ENCODE results near the gene DRD2.

Gene DRD2

DNA sequence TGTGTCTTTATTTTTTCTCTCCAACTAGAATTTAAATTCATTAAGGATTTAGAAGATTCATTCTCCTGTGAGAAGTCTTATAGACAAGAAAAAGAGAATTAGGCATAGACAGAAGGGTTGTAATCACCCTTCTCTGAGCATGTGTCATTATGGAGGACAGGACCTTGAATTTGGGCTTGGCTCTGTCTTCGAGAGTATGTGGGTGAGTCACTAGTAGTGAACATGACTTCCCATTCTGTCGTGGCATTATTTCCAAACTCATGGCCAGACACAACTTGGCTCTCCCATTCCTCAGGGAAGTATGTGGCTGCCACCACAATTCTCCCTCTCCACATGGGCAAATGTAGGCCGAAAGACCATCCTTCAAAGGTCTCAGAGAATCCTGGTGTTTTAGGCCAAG is 101.9 kb downstream of the DRD2 start:
- TF ChIP-seq EZH2 (optimal IDR thresholded peaks at IDR 0.05; ENCODE audit: low read depth, low read length) (no peak), CTCF (IDR thresholded peaks at IDR 0.05; ENCODE audit: low read length) (no peak), EZH2phosphoT487 (IDR thresholded peaks at IDR 0.05; ENCODE audit: low read length) (no peak)
- Histone ChIP-seq H3K79me2 (ENCODE audit: low read length) (no peaks in the 10 kb centered on the region), H3K27ac (ENCODE audit: low read length) (no peak overlapping the region)

DNA sequence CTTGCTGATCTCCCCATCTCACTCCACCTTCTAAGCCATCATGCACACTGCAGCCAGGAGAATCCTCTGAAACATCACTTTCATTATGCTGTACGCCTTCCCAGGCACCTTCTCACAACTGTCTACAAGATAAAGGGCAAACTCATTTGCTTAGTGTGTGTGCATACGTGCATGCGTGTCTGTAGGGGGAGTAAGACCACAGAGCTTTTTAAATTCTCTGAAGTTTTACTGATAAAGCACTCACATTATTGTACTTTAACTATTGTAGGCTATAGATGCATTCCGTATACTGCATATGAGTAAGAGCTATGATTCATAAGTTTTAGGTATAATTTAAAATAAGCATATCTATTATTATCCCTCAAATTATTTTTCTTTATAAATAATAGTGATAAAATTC is 102.9 kb downstream of the DRD2 start:
- H3K36me3 ChIP-seq (replicated peaks; ENCODE audit: insufficient read depth, low read length) = no peaks in the 10 kb centered on the region
- no peaks in the 10 kb centered on the region for H3K9me2 ChIP-seq (replicated peaks; ENCODE audit: insufficient read depth, low read length)
- no peaks in the 10 kb centered on the region for H3K79me2 ChIP-seq (ENCODE audit: low read length)
- no peaks in the 10 kb centered on the region for H3K27me3 ChIP-seq (replicated peaks; ENCODE audit: insufficient read depth, low read length)
- H3K9ac ChIP-seq (ENCODE audit: low read length) = no peak overlapping the region
- H3F3A ChIP-seq (ENCODE audit: insufficient read depth, low read length) = no peaks in the 10 kb centered on the region
- no peaks in the 10 kb centered on the region for H3K9me3 ChIP-seq (replicated peaks; ENCODE audit: insufficient read depth, low read length)
- no peaks in the 10 kb centered on the region for H3K4me1 ChIP-seq (ENCODE audit: low read length)
- no peak overlapping the region for H3K27ac ChIP-seq (ENCODE audit: low read length)
- TF ChIP-seq EZH2phosphoT487 (IDR thresholded peaks at IDR 0.05; ENCODE audit: low read length) (no peak), EZH2 (optimal IDR thresholded peaks at IDR 0.05; ENCODE audit: low read depth, low read length) (no peak)
- H3K4me3 ChIP-seq (ENCODE audit: low read length) = no peak overlapping the region
- no peak overlapping the region for H2AFZ ChIP-seq (ENCODE audit: low read length)
- no peaks in the 10 kb centered on the region for H4K20me1 ChIP-seq (ENCODE audit: insufficient read depth, low read length)
- DNase-seq = no peak
- no peak overlapping the region for H3K4me2 ChIP-seq (ENCODE audit: low read depth, low read length)

More for the DNA sequence above, 101.9 kb downstream of the DRD2 start:
- no peak for DNase-seq
- Histone ChIP-seq H3K9me3 (replicated peaks; ENCODE audit: insufficient read depth, low read length) (no peaks in the 10 kb centered on the region), H3K27me3 (replicated peaks; ENCODE audit: insufficient read depth, low read length) (no peaks in the 10 kb centered on the region), H3K9me2 (replicated peaks; ENCODE audit: insufficient read depth, low read length) (no peaks in the 10 kb centered on the region), H3F3A (ENCODE audit: insufficient read depth, low read length) (no peaks in the 10 kb centered on the region), H3K4me2 (ENCODE audit: low read depth, low read length) (no peak overlapping the region), H3K36me3 (replicated peaks; ENCODE audit: insufficient read depth, low read length) (no peaks in the 10 kb centered on the region), H4K20me1 (ENCODE audit: insufficient read depth, low read length) (no peaks in the 10 kb centered on the region), H2AFZ (ENCODE audit: low read length) (no peak overlapping the region), H3K9ac (ENCODE audit: low read length) (no peak overlapping the region), H3K4me3 (ENCODE audit: low read length) (no peak overlapping the region), H3K4me1 (ENCODE audit: low read length) (no peaks in the 10 kb centered on the region)

DNA sequence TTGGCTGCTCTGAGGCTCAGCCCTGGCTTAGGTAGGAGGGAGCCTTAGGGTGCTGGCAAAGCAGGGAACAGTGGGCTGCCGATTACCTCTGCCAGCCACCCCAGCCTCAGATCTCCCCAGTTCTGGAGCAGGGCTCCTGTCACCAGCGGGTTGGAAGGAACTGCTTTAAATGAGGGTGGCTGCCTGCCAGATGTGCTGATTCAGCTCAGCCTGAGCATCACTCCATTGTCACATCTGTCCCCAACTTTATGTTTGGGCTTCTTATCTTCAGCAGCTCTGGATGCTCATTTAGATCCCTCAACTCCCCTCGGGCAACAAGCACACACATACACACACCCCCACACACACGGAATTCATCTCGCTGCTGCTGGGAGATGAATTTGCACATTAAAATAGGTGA is 104.6 kb downstream of the DRD2 start:
- Histone ChIP-seq H3K9me3 (replicated peaks; ENCODE audit: insufficient read depth, low read length) (no peaks in the 10 kb centered on the region), H3K27me3 (replicated peaks; ENCODE audit: insufficient read depth, low read length) (no peaks in the 10 kb centered on the region), H3F3A (ENCODE audit: insufficient read depth, low read length) (no peaks in the 10 kb centered on the region), H3K9me2 (replicated peaks; ENCODE audit: insufficient read depth, low read length) (no peaks in the 10 kb centered on the region), H3K36me3 (replicated peaks; ENCODE audit: insufficient read depth, low read length) (no peaks in the 10 kb centered on the region), H3K4me3 (ENCODE audit: low read length) (no peak overlapping the region), H3K27ac (ENCODE audit: low read length) (no peak overlapping the region), H2AFZ (ENCODE audit: low read length) (no peak overlapping the region), H3K79me2 (ENCODE audit: low read length) (no peaks in the 10 kb centered on the region), H3K4me1 (ENCODE audit: low read length) (no peaks in the 10 kb centered on the region), H3K4me2 (ENCODE audit: low read depth, low read length) (no peak overlapping the region), H3K9ac (ENCODE audit: low read length) (no peak overlapping the region), H4K20me1 (ENCODE audit: insufficient read depth, low read length) (no peaks in the 10 kb centered on the region)
- DNase-seq = no peak
- TF ChIP-seq EZH2phosphoT487 (IDR thresholded peaks at IDR 0.05; ENCODE audit: low read length) = no peak
- no peak for TF ChIP-seq EZH2 (optimal IDR thresholded peaks at IDR 0.05; ENCODE audit: low read depth, low read length)
- TF ChIP-seq CTCF (IDR thresholded peaks at IDR 0.05; ENCODE audit: low read length) = no peak

GRCh38 chr11:113369411-113369810 is 105.8 kb downstream of the DRD2 start:
- Histone ChIP-seq H3K27ac (ENCODE audit: low read length) (no peak overlapping the region), H3K4me3 (ENCODE audit: low read length) (no peak overlapping the region), H4K20me1 (ENCODE audit: insufficient read depth, low read length) (no peaks in the 10 kb centered on the region), H3K27me3 (replicated peaks; ENCODE audit: insufficient read depth, low read length) (no peaks in the 10 kb centered on the region), H3F3A (ENCODE audit: insufficient read depth, low read length) (no peaks in the 10 kb centered on the region), H3K9ac (ENCODE audit: low read length) (no peak overlapping the region), H3K79me2 (ENCODE audit: low read length) (no peaks in the 10 kb centered on the region), H2AFZ (ENCODE audit: low read length) (no peak overlapping the region), H3K4me1 (ENCODE audit: low read length) (no peaks in the 10 kb centered on the region), H3K36me3 (replicated peaks; ENCODE audit: insufficient read depth, low read length) (no peaks in the 10 kb centered on the region), H3K9me2 (replicated peaks; ENCODE audit: insufficient read depth, low read length) (no peaks in the 10 kb centered on the region), H3K9me3 (replicated peaks; ENCODE audit: insufficient read depth, low read length) (no peaks in the 10 kb centered on the region), H3K4me2 (ENCODE audit: low read depth, low read length) (no peak overlapping the region)
- no peak for DNase-seq
- TF ChIP-seq CTCF (IDR thresholded peaks at IDR 0.05; ENCODE audit: low read length) (no peak), EZH2 (optimal IDR thresholded peaks at IDR 0.05; ENCODE audit: low read depth, low read length) (no peak), EZH2phosphoT487 (IDR thresholded peaks at IDR 0.05; ENCODE audit: low read length) (no peak)

All from MM.1S (cell line).